GM12873 (cell line): ENCODE results near the gene AKAP6.

Source experiments
- TF ChIP-seq, protein P1 (sequence below): IDR thresholded peaks from 2 replicates; pipeline ENCODE4 v1.5.1; 2012; ENCODE audit warnings: low read depth, mild to moderate bottlenecking, moderate library complexity, low read length, control low read depth; ENCODE audit not compliant: insufficient read depth; ENCODE audit errors: missing control alignments

Gene AKAP6

DNA sequence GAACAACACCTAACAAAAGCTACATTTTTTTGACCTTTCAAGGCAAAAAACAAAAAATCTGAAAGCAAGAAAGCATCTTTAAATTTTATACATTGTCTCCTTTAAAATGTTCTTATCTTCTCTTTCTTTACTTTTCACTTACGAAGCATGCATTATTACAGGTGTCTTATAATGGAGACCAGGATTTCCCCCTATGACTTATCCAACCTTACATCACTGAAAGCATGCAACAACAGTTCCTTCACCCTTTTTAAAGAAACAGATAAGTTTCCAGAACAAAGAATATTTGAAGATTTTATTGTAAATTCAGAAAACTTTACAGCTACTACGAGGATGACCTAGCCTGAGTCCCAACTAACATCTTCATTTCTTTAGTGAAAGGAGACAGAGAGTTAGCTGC, 277.2 kb downstream of the AKAP6 start:
- TF ChIP-seq, protein P1, sequence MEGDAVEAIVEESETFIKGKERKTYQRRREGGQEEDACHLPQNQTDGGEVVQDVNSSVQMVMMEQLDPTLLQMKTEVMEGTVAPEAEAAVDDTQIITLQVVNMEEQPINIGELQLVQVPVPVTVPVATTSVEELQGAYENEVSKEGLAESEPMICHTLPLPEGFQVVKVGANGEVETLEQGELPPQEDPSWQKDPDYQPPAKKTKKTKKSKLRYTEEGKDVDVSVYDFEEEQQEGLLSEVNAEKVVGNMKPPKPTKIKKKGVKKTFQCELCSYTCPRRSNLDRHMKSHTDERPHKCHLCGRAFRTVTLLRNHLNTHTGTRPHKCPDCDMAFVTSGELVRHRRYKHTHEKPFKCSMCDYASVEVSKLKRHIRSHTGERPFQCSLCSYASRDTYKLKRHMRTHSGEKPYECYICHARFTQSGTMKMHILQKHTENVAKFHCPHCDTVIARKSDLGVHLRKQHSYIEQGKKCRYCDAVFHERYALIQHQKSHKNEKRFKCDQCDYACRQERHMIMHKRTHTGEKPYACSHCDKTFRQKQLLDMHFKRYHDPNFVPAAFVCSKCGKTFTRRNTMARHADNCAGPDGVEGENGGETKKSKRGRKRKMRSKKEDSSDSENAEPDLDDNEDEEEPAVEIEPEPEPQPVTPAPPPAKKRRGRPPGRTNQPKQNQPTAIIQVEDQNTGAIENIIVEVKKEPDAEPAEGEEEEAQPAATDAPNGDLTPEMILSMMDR, result no peak

DNA sequence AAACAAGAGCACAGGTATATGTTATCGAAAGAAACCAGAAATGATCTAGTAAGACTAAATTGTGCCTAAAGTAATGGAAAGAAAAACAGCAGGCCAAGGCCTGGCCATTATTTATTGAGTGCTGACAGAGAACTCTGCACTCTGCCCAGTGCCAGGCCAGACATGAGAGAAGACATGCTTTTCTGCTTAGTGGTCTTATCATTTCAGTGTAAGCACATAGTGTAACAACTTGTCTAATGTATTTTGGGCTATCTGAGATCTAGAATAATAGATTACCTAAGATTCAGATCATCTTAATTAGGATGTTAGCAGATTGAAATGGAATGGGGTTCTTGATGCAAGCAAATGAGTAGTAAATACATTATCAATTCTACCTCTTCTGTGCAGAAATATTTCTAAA, 278.3 kb downstream of the AKAP6 start:
- TF ChIP-seq, protein P1, result no peak

DNA sequence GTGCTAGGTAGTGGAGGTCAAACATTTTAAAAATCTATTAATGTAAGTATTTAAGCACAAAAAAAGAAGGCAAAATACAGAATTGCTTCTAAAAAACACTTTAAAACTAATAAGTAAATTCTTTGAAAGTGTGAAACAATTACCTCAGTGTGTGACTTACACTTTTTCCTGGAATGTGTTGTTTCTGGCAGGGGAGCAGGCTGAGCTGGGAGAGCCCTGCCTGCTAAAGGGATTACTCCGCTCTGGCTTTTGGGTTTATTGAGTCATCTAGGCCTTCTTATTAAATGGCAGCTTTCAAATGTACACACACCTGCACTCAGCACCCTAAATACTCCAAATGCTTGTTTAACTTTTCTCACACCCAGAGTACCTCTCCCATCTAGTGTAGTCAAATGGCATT, 279.8 kb downstream of the AKAP6 start:
- TF ChIP-seq, protein P1, result no peak

DNA sequence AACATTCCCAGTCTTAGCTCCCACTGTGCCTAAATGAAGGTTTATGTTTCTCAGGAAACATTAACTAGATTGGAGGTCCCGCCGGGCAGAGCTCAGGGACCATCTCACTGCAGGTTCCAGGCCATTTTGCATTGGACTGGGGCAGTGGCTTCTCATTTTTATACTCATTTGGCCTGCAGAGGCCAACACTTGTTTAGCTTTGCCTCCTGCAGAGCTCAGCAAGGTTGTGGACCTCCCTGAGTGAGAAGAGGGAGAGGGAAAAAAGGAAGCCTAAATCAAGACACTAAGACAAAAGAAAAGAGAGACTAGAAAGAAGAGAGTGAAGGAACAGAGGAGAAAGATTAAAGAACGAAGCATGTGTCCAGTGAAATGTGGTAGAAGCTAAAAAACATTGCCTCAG, 280.3 kb downstream of the AKAP6 start:
- TF ChIP-seq, protein P1, result no peak

DNA sequence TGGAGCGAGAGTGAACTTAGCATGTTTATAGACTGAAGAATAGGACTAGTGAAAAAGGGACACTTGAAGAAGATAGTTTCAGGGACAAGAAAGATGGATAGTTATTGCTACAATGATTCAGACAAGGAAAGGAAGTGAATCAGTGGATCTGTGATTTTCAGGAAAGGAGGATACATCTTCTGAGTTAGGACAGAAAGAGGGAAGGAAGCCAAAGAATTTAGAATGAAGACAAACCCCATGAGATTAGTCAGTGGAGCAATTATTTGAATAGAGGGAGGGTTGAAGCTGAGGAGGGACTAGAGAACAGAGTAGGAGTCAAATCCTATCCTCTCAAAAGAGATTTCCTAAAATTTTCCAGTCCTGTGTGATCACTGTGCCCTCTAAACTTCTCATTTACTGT, 282.7 kb downstream of the AKAP6 start:
- TF ChIP-seq, protein P1, result no peak

DNA sequence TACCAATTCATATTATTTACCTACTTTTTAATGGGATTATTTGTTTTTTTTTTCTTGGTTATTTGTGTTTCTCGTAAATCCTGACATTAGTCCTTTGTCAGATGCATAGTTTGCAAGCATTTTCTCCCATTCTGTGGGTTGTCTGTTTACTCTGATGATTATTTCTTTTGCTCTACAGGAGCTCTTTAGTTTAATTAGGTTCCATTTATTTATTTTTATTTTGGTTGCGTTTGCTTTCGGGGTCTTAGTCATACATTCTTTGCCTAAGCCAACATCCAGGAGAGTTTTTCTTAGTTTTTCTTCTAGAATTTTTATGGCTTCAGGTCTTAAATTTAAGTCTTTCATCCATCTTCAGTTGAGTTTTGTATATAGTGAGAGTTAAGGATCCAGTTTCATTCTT, 289.9 kb downstream of the AKAP6 start:
- TF ChIP-seq, protein P1, result no peak

DNA sequence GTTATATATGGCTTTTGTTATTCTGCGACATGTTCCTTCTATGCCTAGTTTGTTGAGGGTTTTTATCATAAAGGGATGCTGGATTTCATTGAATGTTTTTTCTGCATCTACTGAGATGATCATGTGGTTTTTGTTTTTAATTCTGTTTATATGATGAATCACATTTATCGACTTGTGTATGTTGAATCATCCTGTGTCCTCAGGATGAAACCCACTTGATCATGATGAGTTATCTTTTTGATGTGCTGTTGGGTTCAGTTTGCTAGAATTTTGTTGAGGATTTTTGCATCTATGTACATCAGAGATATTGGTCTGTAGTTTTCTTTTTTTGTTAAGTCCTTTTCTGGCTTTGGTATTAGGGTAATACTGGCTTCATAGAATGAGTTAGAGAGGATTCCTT, 291.2 kb downstream of the AKAP6 start:
- TF ChIP-seq, protein P1, result no peak
